NCI-H2171 treated with DMSO at 0.1 percent for 48 hours (cell line): ENCODE data around the gene PNRC2.
"Not testable (repeated sequence)": the region's sequence is repeated elsewhere in the genome, so short reads cannot be mapped to it uniquely, and the experiment has no call there.

Source experiments
- DNase-seq: peaks from one replicate; lab custom pipeline; 2025; lab: John Stamatoyannopoulos, UW

PNRC2 gene

DNA sequence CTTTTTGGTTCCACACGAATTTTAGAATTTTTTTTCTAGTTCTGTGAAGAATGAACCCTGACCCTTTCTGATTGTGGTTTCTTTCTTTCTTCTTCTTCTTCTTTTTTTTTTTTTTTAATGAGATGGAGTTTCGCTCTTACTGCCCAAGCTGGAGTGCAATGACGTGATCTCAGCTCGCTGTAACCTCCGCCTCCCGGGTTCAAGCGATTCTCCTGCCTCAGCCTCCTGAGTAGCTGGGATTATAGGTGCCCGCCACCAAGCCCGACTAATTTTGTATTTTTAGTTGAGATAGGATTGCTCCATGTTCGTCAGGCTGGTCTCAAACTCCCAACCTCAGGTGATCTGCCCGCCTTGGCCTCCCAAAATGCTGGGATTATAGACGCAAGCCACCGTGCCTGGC, 32.4 kb downstream of the PNRC2 start:
- not testable (repeated sequence) for DNase-seq

GRCh38 chr1:23995431-23995837, 35.8 kb downstream of the PNRC2 start:
- DNase-seq = no peak

GRCh38 chr1:23996700-23997229, 37.1 kb downstream of the PNRC2 start:
- no peak for DNase-seq

DNA sequence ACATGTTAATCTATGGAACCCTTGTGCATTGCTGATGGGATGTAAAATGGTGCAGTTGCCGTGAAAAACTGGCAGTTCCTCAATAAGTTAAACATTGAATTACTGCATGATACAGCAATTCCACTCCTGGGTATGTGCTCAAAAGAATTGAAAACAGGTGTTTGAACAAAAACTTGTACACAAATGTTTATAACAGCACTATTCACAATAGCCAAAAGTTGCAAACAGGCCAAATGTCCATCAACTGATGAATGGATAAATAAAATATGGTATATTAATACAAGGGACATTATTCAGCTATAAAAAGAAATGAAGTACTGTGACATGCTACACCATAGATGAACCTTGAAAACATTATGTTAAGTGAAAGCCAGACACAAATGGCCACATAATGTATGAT, 38.2 kb downstream of the PNRC2 start:
- no peak for DNase-seq

- no peak for DNase-seq
These were observed 39.6 kb downstream of the PNRC2 start for GRCh38 chr1:23999156-23999671.

DNA sequence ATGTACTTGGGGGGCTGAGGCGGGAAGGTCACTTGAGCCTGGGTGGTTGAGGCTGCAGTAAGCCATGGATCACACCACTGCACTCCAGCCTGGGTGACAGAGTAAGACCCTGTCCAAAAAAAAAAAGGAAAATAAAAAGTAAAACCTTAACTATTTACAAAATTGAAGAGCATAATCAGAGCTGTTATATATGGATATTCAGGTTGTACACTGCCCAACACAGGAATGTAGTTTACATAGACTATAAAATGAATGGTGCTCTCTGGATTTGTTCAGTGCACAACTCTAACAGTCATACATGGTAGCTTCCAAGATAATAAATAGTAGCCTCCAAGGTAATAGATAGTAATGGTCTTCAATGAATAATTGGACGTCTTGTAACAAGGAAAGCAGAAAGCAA, 43.1 kb downstream of the PNRC2 start:
- DNase-seq = no peak

GRCh38 chr1:24003331-24003972, 43.8 kb downstream of the PNRC2 start:
- DNase-seq = peak; percentile 90

DNA sequence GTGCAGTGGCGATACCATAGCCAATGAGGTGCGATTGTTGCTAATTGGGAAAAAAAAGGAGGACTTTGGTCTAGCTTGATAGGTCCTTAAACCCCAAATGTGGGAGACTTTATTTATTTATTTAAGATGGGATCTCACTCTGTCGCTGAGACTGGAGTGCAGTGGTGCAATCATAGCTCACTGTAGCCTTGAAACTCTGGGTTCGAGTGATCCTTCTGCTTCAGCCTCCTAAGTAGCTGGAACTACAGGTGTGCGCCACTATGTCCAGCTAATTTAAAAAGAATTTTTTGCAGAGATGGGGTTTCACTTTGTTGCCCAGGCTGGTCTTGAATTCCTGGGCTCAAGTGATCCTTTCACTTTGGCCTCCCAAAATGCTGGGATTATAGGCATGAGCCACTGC, 44.5 kb downstream of the PNRC2 start:
- no peak for DNase-seq

DNA sequence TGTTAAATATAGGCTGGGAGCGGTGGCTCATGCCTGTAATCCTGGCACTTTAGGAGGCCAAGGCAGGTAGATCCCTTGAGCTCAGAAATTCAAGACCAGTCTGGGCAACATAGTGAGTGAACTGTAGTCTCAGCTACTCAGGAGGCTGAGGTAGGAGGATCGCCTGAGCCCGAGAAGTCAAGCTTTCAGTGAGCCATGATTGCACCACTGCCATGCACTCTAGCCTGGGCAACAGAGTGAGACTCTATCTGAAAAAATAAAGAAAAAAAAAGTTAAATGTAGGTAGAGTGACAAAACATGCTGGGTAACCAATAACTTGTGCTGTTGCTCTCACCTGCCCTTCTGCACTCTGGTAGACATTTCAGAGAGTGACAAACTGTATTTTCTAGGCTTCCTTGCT, 45.5 kb downstream of the PNRC2 start:
- no peak for DNase-seq

DNA sequence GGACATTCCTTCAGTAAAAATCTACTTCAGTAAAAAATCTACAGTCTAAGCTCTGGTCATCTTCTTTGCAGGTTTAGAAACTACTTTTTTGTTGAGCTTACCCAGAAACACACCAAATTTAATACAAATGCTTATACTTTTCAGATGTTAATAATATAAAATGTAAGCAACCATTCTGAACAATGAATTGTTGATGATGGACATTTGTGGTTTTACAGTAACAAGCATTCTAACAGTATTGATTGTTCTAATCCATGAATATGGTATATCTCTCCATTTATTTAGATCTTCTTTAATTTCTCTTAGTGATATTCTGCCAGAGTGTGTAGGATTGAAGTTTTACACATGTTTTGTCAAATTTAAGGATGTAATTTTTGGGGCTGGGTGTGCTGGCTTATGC, 47.5 kb downstream of the PNRC2 start:
- DNase-seq = no peak

- DNase-seq = peak; percentile 89
These were observed 49.1 kb downstream of the PNRC2 start for GRCh38 chr1:24008574-24009184.

GRCh38 chr1:24009406-24009805, 49.8 kb downstream of the PNRC2 start:
- DNase-seq = no peak

DNA sequence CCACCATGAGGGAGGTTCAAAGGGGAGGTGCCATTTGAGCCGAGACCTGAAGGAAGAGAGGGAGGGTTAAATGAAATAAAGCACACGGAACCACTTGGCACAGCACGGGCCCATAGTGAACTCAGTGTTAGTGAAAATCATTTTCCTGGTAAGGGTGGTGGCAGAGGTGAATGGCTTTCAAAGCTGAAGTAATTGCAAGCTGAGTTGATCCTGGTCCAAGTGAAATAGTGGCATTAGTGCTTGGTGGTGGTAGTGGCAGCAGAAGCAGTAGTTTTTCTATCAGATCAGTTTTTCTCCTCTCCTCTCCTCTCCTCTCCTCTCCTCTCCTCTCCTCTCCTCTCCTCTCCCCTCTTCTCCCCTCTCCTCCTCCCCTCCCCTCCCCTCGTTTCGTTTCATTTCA, 51.0 kb downstream of the PNRC2 start:
- no peak for DNase-seq

GRCh38 chr1:24012878-24013277, 53.2 kb downstream of the PNRC2 start:
- not testable (repeated sequence) for DNase-seq
